Heart left ventricle (tissue), 16 donors: ENCODE measurements around the gene SRCIN1. TPM values are rescaled to one million over a fixed set of nuclear protein-coding genes. Genes with fewer than 3 reads are reported as not detected.
"Not testable (repeated sequence)": the region's sequence is repeated elsewhere in the genome, so short reads cannot be mapped to it uniquely, and the experiment has no call there.

Experiments
- ATAC-seq, 4 donors: fragments of 200-7000 bp; cut with Tn5 transposase; one replicate each; pipeline ENCODE4 v1.9.1; 2020 to 2022; ENCODE audit warnings: moderate library complexity in 4 of 4, mild to moderate bottlenecking in 3 of 4, moderate number of reproducible peaks in 1 of 4
- DNase-seq, 5 donors: peaks; one replicate each; pipeline ENCODE4 v3.0.0-alpha.2; 2020
- H3K27ac ChIP-seq, 12 donors: fragments of 200-600 bp; sonication (generic) in 4 of 12; one replicate each; pipeline versions ENCODE4 v1.5.0 to v1.8.0; 2016 to 2022; ENCODE audit warnings: mild to moderate bottlenecking in 2 of 12
- H3K27me3 ChIP-seq, 9 donors: fragments of 200-600 bp; sonication (generic) in 2 of 9; one replicate each; pipeline versions ENCODE4 v1.5.1 to v1.8.0; 2016 to 2022; ENCODE audit warnings: mild to moderate bottlenecking in 3 of 9
- H3K36me3 ChIP-seq, 9 donors: fragments of 200-600 bp; sonication (generic) in 2 of 9; one replicate each; pipeline versions ENCODE4 v1.5.0 to v1.8.0; 2018 to 2022; ENCODE audit warnings: mild to moderate bottlenecking in 2 of 9
- H3K4me1 ChIP-seq, 12 donors: fragments of 200-600 bp; sonication (generic) in 4 of 12; one replicate each; pipeline versions ENCODE4 v1.5.0 to v1.8.0; 2016 to 2022; ENCODE audit warnings: mild to moderate bottlenecking in 3 of 12
- H3K4me3 ChIP-seq, 12 donors: fragments of 200-600 bp; sonication (generic) in 4 of 12; one replicate each; pipeline versions ENCODE4 v1.5.0 to v1.8.0; 2017 to 2022; ENCODE audit warnings: mild to moderate bottlenecking in 9 of 12, moderate library complexity in 4 of 12
- H3K9me3 ChIP-seq, 12 donors: fragments of 200-600 bp; sonication (generic) in 4 of 12; one replicate each; pipeline versions ENCODE4 v1.5.0 to v1.8.0; 2016 to 2022; ENCODE audit warnings: mild to moderate bottlenecking in 1 of 12
- CTCF ChIP-seq, 12 donors: fragments of 200-600 bp; sonication (generic) in 4 of 12; IDR thresholded peaks; one replicate each; pipeline versions ENCODE4 v1.5.0 to v1.8.0; 2018 to 2022; ENCODE audit warnings: antibody characterized with exemption in 12 of 12, mild to moderate bottlenecking in 5 of 12
- POLR2A ChIP-seq, 2 donors: fragments of 450-650 bp; IDR thresholded peaks; one replicate each; pipeline ENCODE4 v1.6.1; 2017; ENCODE audit warnings: antibody characterized with exemption in 2 of 2, mild to moderate bottlenecking in 2 of 2, moderate library complexity in 2 of 2
- WGBS, 4 donors: extraction: QIAGEN DNeasy Blood & Tissue Kit in 2 of 4; methylation state at CpG; one replicate each; pipeline versions ENCODE4 v1.1.5 to v1.1.7; 2013 to 2018; 5-methylcytosine and 5-hydroxymethylcytosine counted together
- intact Hi-C, 10 donors: fragments of 100-400 bp; cut with DNase I; formaldehyde crosslinking; loops; one replicate each; pipeline versions ENCODE4 v1.11.1 to v1.14.2; 2022
- polyA plus RNA-seq, 2 donors: library from polyadenylated mRNA; stranded (reverse); fragments of 200-250 nt; gene quantifications; one replicate each; pipeline ENCODE4 v1.2.3, GENCODE V29; 2013
- total RNA-seq, 9 donors: library from RNA; depleted of rRNA in 2 of 9; stranded (reverse); fragments of >200 nt in 2 of 9; fragmentation: NEBNext Ultra II Directional in 3 of 9; extraction: Animal tissue kit (Norgen Biotek cat#: 25700) in 3 of 9; gene quantifications; one replicate each; pipeline versions ENCODE4 v1.1.0 to v1.2.4, GENCODE V29; 2016 to 2023
- donor health status: ischemic (EF 13 %, LVEDD 7.1; RV severe dilation, severe dysfunction).
- donor health status: healthy with polysubstance abuse.
- donor health status: DM: no; HTN: yes; CAD: no.
- donor health status: DM: no; HTN: no; CAD: no.
- donor health status: ischemic (EF 25% LVEDD 6.9; RV normal size, moderate dysfunction).
- donor health status: ischemic (EF 25% LVEDD 5.7; RV mildly dilated, moderate dysfunction).
- donor health status: healthy.
- donor health status: DM: yes; HTN: yes; CAD: no.
- donor health status: ischemic (EF 35%, LVEDD 5.7; RV mildly dilated, moderate dysfunction).
- donor health status: nonischemic (EF 11% LVEDD 7.7; RV severe dilation, severe dysfunction).
- donor health status: DM: yes; HTN: yes; CAD: no.
- donor health status: PGD.
- donor health status: ischemic (EF 29% LVEDD 5.4; RV normal size, mild dysfunction).
- donor health status: nonischemic (EF 23%, LVEDD 6.1; RV moderate dilation, normal function).

SRCIN1 gene
- total and polyA plus RNA-seq, 11 donors = 0.19 to 1.7 (median 0.95) TPM

DNA sequence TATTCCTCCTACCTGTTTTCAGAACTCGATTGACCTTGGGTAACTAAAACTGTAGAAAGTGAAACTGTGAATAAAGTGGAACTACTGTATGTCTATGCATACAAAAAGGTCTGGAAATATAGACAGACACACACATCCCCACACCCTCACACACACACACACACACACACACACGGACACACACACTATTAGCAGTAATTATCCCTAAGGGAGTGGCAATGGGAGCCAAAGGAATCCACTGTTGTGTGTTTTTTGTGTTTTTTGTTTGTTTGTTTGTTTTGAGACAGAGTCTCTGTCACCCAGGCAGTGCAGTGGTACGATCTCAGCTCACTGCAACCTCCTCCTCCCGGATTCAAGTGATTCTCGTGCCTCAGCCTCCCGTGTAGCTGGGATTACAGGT lies 26.6 kb upstream of the SRCIN1 start:
- ATAC-seq (no peak), DNase-seq (no peak)
- TF ChIP-seq CTCF (IDR thresholded peaks at IDR 0.05) (no peak), POLR2A (IDR thresholded peaks at IDR 0.05) (no peak)
- H3K4me1 ChIP-seq = no peaks in the 10 kb centered on the region
- H3K9me3 ChIP-seq = no peaks in the 10 kb centered on the region
- intact Hi-C loops = no loop called here
- no peak overlapping the region for H3K27ac ChIP-seq
- no peaks in the 10 kb centered on the region for H3K36me3 ChIP-seq
- H3K4me3 ChIP-seq = no peak overlapping the region
- WGBS, 4 donors = 70 to 83% (median 76%) methylated on average over 6 of the region's 6 CpGs
- peaks cover 0 to 6% (median 0%) of the 10 kb centered on the region in 9 donors for H3K27me3 ChIP-seq

DNA sequence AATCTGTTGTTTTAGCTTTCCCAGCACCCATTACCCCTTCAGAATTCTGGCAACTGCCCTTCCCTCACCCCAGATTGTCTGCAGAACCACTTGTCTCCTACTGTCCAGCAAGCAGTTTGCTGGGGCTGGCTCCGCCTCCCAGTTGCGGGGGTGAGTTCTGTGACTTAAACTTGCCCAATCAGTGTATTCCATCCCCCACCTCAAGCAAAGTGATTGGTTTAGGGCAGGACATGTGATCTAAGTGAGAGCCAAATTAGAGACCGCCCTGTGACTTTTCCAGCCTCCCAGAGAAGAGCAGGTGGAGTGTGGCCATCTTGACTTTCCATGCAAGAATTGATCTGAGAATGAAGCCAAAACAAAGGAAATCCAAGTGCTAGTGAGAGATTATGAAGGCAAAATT lies 22.7 kb upstream of the SRCIN1 start:
- H3K4me1 ChIP-seq = no peaks in the 10 kb centered on the region
- intact Hi-C loops = no loop called here
- H3K4me3 ChIP-seq = no peak overlapping the region
- no peak for DNase-seq
- no peaks in the 10 kb centered on the region for H3K9me3 ChIP-seq
- no peak for ATAC-seq
- H3K36me3 ChIP-seq = no peaks in the 10 kb centered on the region
- peaks cover 0 to 3% (median 0%) of the 10 kb centered on the region in 9 donors for H3K27me3 ChIP-seq
- 60 to 86% (median 73%) methylated on average over 3 of the region's 3 CpGs for WGBS, 4 donors
- H3K27ac ChIP-seq = no peak overlapping the region
- TF ChIP-seq CTCF (IDR thresholded peaks at IDR 0.05) (no peak), POLR2A (IDR thresholded peaks at IDR 0.05) (no peak)

GRCh38 chr17:38627957-38628356 lies 22.2 kb upstream of the SRCIN1 start:
- ATAC-seq (no peak), DNase-seq (no peak)
- intact Hi-C loops = no loop called here
- TF ChIP-seq CTCF (IDR thresholded peaks at IDR 0.05) (no peak), POLR2A (IDR thresholded peaks at IDR 0.05) (no peak)
- no peak overlapping the region for H3K27ac ChIP-seq
- WGBS, 4 donors = 94 to 95% (median 95%) methylated on average over 2 of the region's 2 CpGs
- no peaks in the 10 kb centered on the region for H3K4me1 ChIP-seq
- no peaks in the 10 kb centered on the region for H3K36me3 ChIP-seq
- no peak overlapping the region for H3K4me3 ChIP-seq
- H3K9me3 ChIP-seq = no peaks in the 10 kb centered on the region
- peaks cover 0 to 7% (median 0%) of the 10 kb centered on the region in 9 donors for H3K27me3 ChIP-seq

DNA sequence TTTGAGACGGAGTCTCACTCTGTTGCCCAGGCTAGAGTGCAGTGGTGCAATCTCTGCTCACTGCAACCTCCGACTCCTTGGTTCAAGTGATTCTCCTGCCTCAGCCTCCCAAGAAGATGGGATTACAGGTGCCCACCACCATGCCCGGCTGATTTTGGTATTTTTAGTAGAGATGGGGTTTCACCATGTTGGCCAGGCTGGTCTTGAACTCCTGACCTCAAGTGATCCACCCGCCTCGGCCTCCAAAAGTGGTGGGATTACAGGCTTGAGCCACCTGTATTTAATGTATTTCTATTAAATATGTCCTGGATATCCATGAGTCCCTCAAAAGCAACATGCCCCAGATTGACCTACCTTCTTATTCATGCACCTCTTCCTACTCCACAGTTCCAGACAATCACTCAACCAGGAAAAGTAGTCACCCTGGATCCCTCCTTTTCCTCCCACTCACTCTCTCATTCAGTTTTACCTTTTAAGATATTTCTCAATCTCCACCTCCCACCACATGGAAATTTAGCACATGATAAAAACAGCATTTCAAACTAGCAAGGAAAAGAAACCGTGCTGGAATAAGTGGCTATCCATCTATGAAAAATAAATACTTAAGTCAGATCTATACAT lies 21.0 kb upstream of the SRCIN1 start:
- 81 to 88% (median 86%) methylated on average over 6 of the region's 6 CpGs for WGBS, 4 donors
- H3K4me1 ChIP-seq, ATAC-seq, intact Hi-C loops, H3K36me3 ChIP-seq, DNase-seq, H3K4me3 ChIP-seq, H3K9me3 ChIP-seq, H3K27ac ChIP-seq: not testable (repeated sequence)
- peaks cover 0 to 15% (median 0%) of the 10 kb centered on the region in 9 donors for H3K27me3 ChIP-seq

DNA sequence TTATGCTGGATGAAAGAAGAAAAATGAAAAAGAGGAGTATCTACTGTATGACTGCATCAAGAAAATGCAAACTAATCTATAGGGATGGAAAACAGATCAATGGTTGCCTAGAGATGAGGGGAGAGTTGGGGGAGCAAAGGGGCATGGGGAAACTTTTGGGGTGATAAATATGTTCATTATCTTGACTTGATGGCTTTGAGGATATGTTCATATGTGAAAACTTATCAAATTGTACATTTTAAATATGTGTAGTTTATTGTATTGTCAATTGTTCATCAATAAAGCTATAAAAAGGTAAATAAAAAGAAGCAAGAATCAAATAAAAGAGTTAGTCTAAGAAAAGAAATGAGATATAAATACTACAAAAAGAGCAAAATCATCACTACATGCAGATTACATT lies 19.7 kb upstream of the SRCIN1 start:
- Histone ChIP-seq H3K27ac (no peak overlapping the region), H3K4me3 (no peak overlapping the region), H3K27me3 (peaks cover 0 to 18% (median 0%) of the 10 kb centered on the region in 9 donors), H3K36me3 (no peaks in the 10 kb centered on the region), H3K4me1 (no peaks in the 10 kb centered on the region), H3K9me3 (no peaks in the 10 kb centered on the region)
- no peak for TF ChIP-seq CTCF (IDR thresholded peaks at IDR 0.05)
- TF ChIP-seq POLR2A (IDR thresholded peaks at IDR 0.05) = no peak
- intact Hi-C loops = no loop called here
- no peak for DNase-seq
- ATAC-seq = no peak

GRCh38 chr17:38624782-38625355 lies 19.1 kb upstream of the SRCIN1 start:
- H3K27ac ChIP-seq, H3K4me1 ChIP-seq, DNase-seq, H3K9me3 ChIP-seq, H3K36me3 ChIP-seq, intact Hi-C loops, ATAC-seq, H3K4me3 ChIP-seq: not testable (repeated sequence)
- WGBS, 4 donors = 81 to 86% (median 83%) methylated on average over 14 of the region's 14 CpGs
- H3K27me3 ChIP-seq = peaks cover 0 to 21% (median 0%) of the 10 kb centered on the region in 9 donors
